HL-60/S4 treated with retinoic acid at 250 ng/mL for 4 days and 3 days (cell line): Measurements from ENCODE around the gene TPM1.

Experiments used
- in situ Hi-C: fragments of 300-500 bp; cut with MboI; formaldehyde crosslinking; loops from 2 replicates; pipeline ENCODE4 v1.7.0; 2022; ENCODE audit warnings: low sequenced_read_pairs

TPM1 gene

GRCh38 chr15:63052961-63053698 is 10.6 kb downstream of the TPM1 start:
- in situ Hi-C loops, result no loop called here

GRCh38 chr15:63054281-63054683 is 11.7 kb downstream of the TPM1 start:
- in situ Hi-C loops, result no loop called here

GRCh38 chr15:63054985-63055384 is 12.4 kb downstream of the TPM1 start:
- in situ Hi-C loops, result no loop called here

- in situ Hi-C loops, result no loop called here
These were observed 14.3 kb downstream of the TPM1 start for GRCh38 chr15:63056829-63057228.

- in situ Hi-C loops, result no loop called here
These were observed 15.2 kb downstream of the TPM1 start for GRCh38 chr15:63057468-63058345.

GRCh38 chr15:63059075-63059474 is 16.5 kb downstream of the TPM1 start:
- in situ Hi-C loops, result no loop called here

GRCh38 chr15:63059573-63060216 is 17.1 kb downstream of the TPM1 start:
- in situ Hi-C loops, result no loop called here

- in situ Hi-C loops, result no loop called here
These were observed 18.2 kb downstream of the TPM1 start for GRCh38 chr15:63060699-63061098.

GRCh38 chr15:63061975-63062374 is 19.4 kb downstream of the TPM1 start:
- in situ Hi-C loops, result no loop called here

- in situ Hi-C loops, result no loop called here
These were observed 20.7 kb downstream of the TPM1 start for GRCh38 chr15:63063164-63063756.

- in situ Hi-C loops, result no loop called here
These were observed 21.4 kb downstream of the TPM1 start for GRCh38 chr15:63063877-63064409.

- in situ Hi-C loops, result no loop called here
These were observed 23.0 kb downstream of the TPM1 start for GRCh38 chr15:63065262-63066221.

- in situ Hi-C loops, result no loop called here
These were observed 23.7 kb downstream of the TPM1 start for GRCh38 chr15:63066272-63066671.

- in situ Hi-C loops, result no loop called here
These were observed 24.8 kb downstream of the TPM1 start for GRCh38 chr15:63067306-63067705.

- in situ Hi-C loops, result no loop called here
These were observed 25.6 kb downstream of the TPM1 start for GRCh38 chr15:63067976-63068743.

GRCh38 chr15:63069616-63070090 is 27.1 kb downstream of the TPM1 start:
- in situ Hi-C loops, result no loop called here

GRCh38 chr15:63070681-63071129 is 28.2 kb downstream of the TPM1 start:
- in situ Hi-C loops, result no loop called here

- in situ Hi-C loops, result no loop called here
These were observed 28.9 kb downstream of the TPM1 start for GRCh38 chr15:63071288-63071909.
